Measurements from ENCODE around the gene COL4A3.

Gene COL4A3

GRCh38 chr2:227163998-227164762, at the start of gene COL4A3, which contains the start of gene COL4A4:
Gene COL4A3 (plus strand): TSS chr2:227164624. CDS start chr2:227164727, 103 bp downstream.
Gene COL4A4 (minus strand): TSS chr2:227164205. CDS start chr2:227147483, 16,722 bp downstream.
- no peak for DNase-seq

GRCh38 chr2:227115761-227116160, 48.7 kb upstream of the COL4A3 start:
- DNase-seq, result no peak

- DNase-seq, result no peak
These were observed 47.4 kb upstream of the COL4A3 start for GRCh38 chr2:227117027-227117426.

GRCh38 chr2:227117852-227118251, 46.6 kb upstream of the COL4A3 start:
- DNase-seq, result no peak

- DNase-seq, result no peak
These were observed 46.1 kb upstream of the COL4A3 start for GRCh38 chr2:227118353-227118752.

- DNase-seq, result no peak
These were observed 40.7 kb upstream of the COL4A3 start for GRCh38 chr2:227123697-227124096.

GRCh38 chr2:227124811-227125210, 39.6 kb upstream of the COL4A3 start:
- no peak for DNase-seq

GRCh38 chr2:227125506-227125905, 38.9 kb upstream of the COL4A3 start:
- DNase-seq, result no peak

- DNase-seq, result no peak
These were observed 37.2 kb upstream of the COL4A3 start for GRCh38 chr2:227127201-227127600.

- no peak for DNase-seq
These were observed 33.8 kb upstream of the COL4A3 start for GRCh38 chr2:227130636-227131035.

- no peak for DNase-seq
These were observed 31.4 kb upstream of the COL4A3 start for GRCh38 chr2:227132986-227133385.

GRCh38 chr2:227134591-227134990, 29.8 kb upstream of the COL4A3 start:
- no peak for DNase-seq

- DNase-seq, result no peak
These were observed 23.1 kb upstream of the COL4A3 start for GRCh38 chr2:227141301-227141700.

- no peak for DNase-seq
These were observed 20.5 kb upstream of the COL4A3 start for GRCh38 chr2:227143895-227144294.

- no peak for DNase-seq
These were observed 18.0 kb upstream of the COL4A3 start for GRCh38 chr2:227146456-227146855.

GRCh38 chr2:227147023-227147422, 17.4 kb upstream of the COL4A3 start:
- DNase-seq, result no peak

- no peak for DNase-seq
These were observed 16.3 kb upstream of the COL4A3 start for GRCh38 chr2:227148106-227148505.

- no peak for DNase-seq
These were observed 14.0 kb upstream of the COL4A3 start for GRCh38 chr2:227150222-227150936.

- no peak for DNase-seq
These were observed 12.2 kb upstream of the COL4A3 start for GRCh38 chr2:227152093-227152766.

- no peak for DNase-seq
These were observed 11.1 kb upstream of the COL4A3 start for GRCh38 chr2:227153307-227153706.

- no peak for DNase-seq
These were observed 10.5 kb upstream of the COL4A3 start for GRCh38 chr2:227153758-227154486.

- DNase-seq, result no peak
These were observed 9.2 kb upstream of the COL4A3 start for GRCh38 chr2:227154986-227155774.

Data from cortex of kidney (tissue), 1 donor.